Measurements from ENCODE around the gene THAP7. TPM values are rescaled to one million over a fixed set of nuclear protein-coding genes. Genes with fewer than 3 reads are reported as not detected.

The THAP7 gene
- total RNA-seq, 1 donor from 2014 or later = 25.8 TPM

- no peak for DNase-seq (ENCODE audit: low spot score)
These were observed 29.0 kb upstream of the THAP7 start for GRCh38 chr22:21030621-21031544.

DNA sequence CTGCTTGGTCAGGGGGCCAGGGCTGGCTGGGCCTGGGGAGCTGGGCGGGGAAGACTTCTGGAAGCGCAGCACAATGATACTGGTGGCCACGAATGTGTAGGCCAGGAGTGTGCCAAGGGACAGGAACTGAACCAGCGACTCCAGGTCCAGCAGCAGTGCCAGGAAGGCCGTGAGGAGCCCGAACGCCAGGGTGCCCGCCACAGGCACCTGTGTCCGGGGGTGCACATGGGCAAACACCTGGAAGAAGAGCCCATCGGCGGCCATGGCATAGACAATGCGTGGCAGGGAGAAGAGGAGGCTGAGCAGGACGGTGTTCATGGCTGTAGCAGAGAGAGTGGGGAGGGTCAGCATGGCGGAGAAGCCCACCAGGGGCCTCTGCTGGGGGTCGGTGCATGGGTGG lies 28.1 kb upstream of the THAP7 start:
- no peak for DNase-seq (ENCODE audit: low spot score)

DNA sequence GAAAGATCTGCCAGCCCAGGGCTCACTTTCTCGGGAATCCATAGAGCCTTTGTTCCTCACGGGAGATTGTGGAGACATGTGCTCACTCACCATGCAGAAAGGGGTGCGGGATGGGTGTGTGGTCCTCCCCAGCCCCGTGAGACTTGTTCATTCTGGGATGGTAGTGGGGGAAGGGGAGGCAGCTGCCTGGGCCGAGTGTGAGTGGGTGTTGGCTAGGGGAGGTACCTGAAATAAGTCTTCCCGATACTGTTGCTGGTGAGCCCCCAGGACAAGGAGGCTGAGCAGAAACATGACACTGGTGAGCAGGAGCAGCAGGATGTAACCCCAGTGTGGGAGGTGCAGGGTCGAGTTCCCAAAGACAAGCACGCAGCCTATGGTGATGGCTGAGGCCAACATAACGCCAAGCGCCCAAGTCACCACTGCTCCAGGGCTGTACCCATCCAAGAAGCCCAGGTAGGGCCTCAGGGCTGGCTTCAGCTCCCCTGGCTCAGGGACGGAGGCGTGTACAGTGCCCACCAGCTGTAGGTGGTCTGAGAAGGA lies 27.6 kb upstream of the THAP7 start:
- no peak for DNase-seq (ENCODE audit: low spot score)

DNA sequence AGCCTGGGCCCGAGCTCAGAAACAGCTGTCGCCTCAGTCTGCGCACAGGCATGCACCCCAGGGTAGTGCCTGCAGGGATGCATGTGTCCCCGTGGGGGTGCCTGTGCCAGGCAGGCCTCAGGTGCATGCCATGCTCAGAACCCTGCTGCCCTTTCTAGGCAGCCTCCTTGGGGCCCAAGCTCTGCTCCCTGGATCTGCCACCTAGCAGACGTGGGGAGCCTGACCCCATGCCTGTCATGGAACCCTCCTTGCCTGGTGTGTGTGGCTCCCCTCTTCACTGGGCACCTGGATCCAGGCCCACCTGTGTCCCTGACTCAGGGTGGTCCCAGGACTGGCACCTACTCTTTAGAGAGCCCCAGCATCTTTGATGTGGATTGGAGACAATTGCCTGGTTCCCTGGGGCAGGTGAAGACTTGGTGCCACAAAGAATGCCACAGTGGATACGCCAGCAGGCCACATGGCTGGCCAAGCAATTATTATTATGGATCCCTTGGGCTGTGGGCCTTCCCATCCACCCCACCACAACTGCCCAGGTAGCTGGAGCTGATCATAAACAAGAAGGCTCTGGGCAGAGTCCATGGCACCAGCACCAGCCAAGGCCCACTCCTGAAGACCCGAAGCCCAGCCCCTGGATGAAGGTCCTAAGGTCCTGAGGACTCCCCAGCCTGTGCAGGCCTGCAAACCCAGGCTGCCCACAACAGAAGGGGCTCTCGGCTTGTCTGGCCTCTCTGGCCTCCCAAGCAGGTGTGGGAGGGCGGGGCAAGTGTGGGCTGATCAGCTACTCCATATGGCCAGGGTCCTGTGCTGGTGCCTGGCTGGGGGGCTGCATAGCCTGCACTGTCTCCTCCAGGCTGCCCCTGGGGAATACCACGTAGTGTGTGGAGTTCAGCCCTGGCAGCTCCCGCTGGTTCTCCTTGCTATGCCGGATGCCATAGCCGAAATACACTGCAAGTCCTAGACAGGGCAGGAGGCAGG lies 26.6 kb upstream of the THAP7 start:
- no peak for DNase-seq (ENCODE audit: low spot score)

GRCh38 chr22:21026783-21027692 lies 25.1 kb upstream of the THAP7 start:
- DNase-seq (ENCODE audit: low spot score) = no peak

- peak; percentile 71 for DNase-seq (ENCODE audit: low spot score)
These were observed 24.1 kb upstream of the THAP7 start for GRCh38 chr22:21025763-21026755.

DNA sequence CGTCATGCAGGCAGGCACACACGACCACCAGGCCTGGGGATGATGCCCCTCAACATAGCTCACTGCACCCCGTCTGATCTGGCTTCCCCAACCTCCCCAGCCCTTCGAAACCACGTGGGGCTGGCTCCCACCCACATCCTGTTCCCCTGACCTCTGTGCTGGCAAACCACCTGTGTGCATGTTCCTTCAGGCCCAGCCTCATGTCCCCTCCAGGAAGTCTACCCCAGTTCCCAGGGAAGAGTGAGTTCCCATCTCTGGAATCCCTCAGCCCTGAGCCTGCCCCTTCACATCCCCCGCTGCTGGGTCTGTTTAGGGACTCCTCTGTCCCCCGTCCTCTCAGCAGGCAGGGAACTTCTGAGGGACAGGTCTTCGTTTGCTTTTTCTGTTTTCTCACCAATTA lies 23.3 kb upstream of the THAP7 start:
- DNase-seq (ENCODE audit: low spot score) = peak; percentile 76

DNA sequence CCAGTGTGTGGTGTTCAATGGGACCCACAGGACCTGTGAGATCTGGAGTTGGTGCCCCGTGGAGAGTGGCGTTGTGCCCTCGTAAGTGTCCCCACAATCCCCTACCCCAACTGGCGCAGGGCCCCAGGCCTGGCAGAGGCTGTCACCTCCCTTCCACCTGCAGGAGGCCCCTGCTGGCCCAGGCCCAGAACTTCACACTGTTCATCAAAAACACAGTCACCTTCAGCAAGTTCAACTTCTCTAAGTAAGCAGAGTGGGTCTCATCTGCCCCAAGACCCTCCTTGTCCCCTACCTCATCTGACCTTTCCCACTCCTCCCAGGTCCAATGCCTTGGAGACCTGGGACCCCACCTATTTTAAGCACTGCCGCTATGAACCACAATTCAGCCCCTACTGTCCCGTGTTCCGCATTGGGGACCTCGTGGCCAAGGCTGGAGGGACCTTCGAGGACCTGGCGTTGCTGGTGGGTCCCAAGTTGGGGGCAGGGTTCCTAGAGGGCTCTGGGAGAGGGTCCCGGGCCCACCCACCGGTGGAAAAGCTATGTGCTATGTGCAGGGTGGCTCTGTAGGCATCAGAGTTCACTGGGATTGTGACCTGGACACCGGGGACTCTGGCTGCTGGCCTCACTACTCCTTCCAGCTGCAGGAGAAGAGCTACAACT lies 21.2 kb upstream of the THAP7 start:
- no peak for DNase-seq (ENCODE audit: low spot score)

GRCh38 chr22:21022507-21022906 lies 20.6 kb upstream of the THAP7 start:
- DNase-seq (ENCODE audit: low spot score) = no peak

DNA sequence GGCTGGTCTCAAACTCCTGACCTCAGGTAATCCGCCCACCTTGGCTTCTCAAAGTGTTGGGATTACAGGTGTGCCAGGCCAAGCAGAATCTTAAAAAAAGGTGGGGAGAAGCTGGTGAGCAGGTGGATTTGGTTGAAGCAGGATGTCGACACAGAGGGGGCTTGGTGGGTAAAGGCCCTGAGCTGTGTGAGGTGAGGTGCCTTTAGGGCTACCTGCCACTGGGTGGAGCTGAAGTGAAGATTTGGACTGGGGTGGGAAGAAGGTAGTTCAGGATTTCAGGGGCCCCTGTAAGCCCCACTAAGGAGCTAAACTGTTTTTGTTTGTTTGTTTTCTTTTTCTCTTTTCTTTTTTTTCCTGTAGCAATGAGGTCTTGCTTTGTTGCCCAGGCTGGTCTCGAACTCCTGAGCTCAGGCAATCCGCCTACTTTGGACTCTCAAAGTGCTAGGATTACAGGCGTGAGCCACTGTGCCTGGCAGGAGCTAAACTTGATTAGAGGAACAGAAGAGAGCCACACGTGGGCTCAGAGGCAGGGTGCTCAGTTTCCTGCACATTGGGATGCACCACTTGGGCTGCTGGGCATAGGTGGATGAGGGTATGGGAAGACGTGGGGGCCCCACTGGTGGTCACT lies 19.0 kb upstream of the THAP7 start:
- no peak for DNase-seq (ENCODE audit: low spot score)

- no peak for DNase-seq (ENCODE audit: low spot score)
These were observed 16.4 kb upstream of the THAP7 start for GRCh38 chr22:21018314-21018713.

DNA sequence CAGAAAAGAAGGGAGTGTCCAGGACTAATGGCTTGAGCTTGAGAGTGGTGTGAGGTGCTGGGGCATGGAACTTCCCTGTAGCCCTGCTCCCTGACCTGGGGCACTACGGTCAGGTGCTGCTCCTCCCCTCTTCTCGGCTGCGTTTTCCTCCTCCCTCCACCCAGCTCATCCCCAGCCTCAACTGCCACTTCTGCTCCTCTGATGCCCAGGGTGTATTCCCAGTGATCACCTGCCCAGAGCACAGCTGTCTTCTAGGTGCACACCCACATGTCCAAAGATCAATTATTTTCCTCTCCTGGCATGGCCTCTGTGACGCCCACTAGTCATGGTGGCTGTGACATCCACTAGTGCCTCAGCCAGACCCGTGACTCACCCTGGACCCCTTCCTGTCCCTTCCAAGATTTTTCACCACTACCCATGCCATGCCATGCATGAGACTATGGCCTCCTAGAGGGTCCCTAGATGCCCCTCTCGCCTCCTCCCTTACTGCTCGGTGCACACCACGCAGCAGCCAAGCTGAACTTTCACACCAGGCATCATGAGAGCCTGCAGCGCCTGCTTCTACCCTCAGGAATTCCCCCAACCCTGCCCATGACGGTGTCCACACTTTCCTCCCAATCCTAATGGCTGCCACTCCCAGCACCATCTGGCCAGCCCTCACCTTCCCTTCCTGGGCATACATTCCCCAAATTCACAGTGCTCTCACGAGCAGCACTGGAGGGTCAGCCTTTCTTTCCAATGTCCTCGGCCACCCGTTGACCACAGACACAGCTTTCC lies 14.9 kb upstream of the THAP7 start:
- DNase-seq (ENCODE audit: low spot score) = no peak

DNA sequence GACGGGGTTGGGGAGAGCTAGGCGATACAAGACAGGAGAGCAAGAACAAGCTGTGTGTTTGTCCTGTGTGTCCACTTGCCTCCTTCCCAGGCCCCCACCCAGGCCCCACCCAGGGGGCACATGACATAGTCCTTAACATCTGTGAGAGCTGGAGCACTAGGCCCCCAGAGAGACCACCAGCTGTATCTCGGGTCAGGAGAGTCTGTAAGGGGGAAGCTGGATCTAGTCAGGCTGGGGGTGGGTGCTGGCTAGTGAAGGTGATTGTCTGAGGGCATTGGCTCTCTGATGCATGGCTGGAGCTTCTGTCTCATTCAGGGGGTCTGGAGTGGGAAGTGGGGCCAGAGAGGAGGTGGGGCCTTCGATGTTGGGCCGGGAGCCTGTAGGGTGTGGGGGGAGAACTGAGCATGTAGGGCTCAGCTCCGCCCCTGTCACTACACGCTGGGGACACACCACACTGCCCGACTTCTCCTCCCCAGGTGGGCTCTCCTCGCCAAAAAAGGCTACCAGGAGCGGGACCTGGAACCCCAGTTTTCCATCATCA lies 13.6 kb upstream of the THAP7 start:
- DNase-seq (ENCODE audit: low spot score) = no peak

DNA sequence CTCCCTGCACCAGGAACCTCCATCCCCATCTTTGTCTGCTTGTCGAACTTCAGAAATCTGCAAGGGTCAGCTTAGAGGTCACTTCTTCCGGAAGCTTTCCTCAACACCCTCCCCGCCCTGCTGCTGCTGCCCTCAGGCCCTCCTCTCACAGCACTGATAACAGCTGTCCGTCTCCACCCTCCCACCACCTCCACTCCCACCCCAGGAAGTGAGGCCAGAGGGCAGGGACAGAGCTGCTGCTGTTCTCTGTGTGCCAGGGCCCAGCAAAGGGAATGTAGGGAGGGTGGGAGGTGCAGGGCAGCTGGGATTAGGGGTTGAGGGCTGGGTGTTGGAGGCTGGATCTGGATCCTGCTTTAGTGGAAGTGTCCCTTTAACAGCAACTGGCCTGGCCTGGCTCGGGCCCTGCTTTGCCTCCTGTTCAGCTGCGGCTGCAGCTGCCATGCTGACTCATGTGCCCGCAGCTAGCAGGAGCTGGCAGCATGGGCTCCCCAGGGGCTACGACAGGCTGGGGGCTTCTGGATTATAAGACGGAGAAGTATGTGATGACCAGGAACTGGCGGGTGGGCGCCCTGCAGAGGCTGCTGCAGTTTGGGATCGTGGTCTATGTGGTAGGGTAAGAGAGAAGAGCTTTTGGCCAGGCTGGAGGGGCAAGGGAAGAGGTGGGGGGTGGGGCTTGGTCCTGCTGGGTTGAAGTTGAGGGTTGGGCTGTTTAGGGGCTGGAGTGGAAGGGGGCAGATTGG lies 13.0 kb upstream of the THAP7 start, which contains the start of gene P2RX6:
P2RX6 (plus strand) TSS at position 440 of the 740 bp plus-strand sequence; CDS start at position 450, 10 bp downstream.
- DNase-seq (ENCODE audit: low spot score) = no peak

DNA sequence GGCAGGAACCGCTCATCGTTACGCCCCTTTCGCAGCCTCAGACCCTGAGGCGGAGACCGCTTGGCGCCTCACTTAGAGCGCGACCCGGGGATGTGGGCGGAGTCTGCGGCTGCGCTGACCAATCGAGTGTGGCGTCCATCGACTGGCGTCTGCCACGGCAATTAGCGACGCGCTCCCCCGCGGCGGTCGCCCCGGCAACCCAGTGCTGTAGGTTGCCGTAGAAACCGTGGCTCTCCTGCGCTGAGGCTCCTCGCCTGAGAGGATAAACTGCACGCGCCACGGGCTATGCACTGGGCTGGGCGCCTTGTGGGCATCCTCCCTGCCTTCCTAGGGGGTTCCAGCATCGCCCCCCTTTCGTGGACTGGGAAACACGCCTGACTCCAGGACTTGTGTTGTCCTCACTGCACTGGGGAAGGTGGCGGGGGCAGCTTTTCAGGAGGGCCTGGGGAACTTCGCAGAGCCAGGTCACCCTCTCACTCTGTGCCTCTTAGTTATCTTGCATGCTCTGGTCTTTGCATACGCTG lies 12.3 kb upstream of the THAP7 start:
- peak; percentile 84 for DNase-seq (ENCODE audit: low spot score)

GRCh38 chr22:21013657-21014201 lies 11.8 kb upstream of the THAP7 start:
- no peak for DNase-seq (ENCODE audit: low spot score)

Data from ureter (tissue), 1 donor.